SK-N-SH (cell line): ENCODE measurements around the gene ALG9. TPM values are rescaled to one million over a fixed set of nuclear protein-coding genes. Genes with fewer than 3 reads are reported as not detected.

ENCODE experiments used
- CTCF ChIA-PET: fragments of 300-600, 350-600 bp; formaldehyde crosslinking; extraction: SDS; loops from one replicate; lab custom pipeline; 2021; lab: Yijun Ruan, JAX
- POLR2A ChIA-PET: fragments of 350-600 bp; sonication (Branson Sonifier 250); formaldehyde crosslinking; extraction: SDS; loops from one replicate; lab custom pipeline; 2020; ENCODE audit warnings: antibody characterized with exemption, inconsistent platforms; lab: Yijun Ruan, JAX
- DNase-seq: peaks from one replicate; pipeline ENCODE4 v3.0.0; 2012
- H2AFZ ChIP-seq: fragments of 200-600 bp; sonication (generic); 2 replicates; pipeline ENCODE4 v1.8.1; 2016; ENCODE audit warnings: antibody characterized with exemption, mild to moderate bottlenecking, low read depth
- H3F3A ChIP-seq: fragments of 200-600 bp; sonication (generic); replicated peaks from 2 replicates; pipeline ENCODE3; 2016; ENCODE audit warnings: antibody characterized with exemption, mild to moderate bottlenecking; ENCODE audit not compliant: insufficient read depth
- H3K27ac ChIP-seq, 2 experiments: fragments of 200-500 bp in 1 of 2; fragments of 200-600 bp in 1 of 2; sonication (Bioruptor generic) in 1 of 2; sonication (generic), shearing (Covaris generic) in 1 of 2; 2 replicates each; pipeline versions ENCODE4 v1.5.1 to v1.6.1; 2014 to 2016; ENCODE audit warnings: low read depth in 2 of 2, inconsistent platforms in 1 of 2, low read length in 1 of 2, mild to moderate bottlenecking in 1 of 2, mixed read lengths in 1 of 2
- H3K27me3 ChIP-seq: fragments of 200-600 bp; sonication (generic), shearing (Covaris generic); 2 replicates; pipeline ENCODE4 v1.6.1; 2016; ENCODE audit warnings: mixed run types; ENCODE audit not compliant: insufficient read depth
- H3K36me3 ChIP-seq, 2 experiments: fragments of 200-500 bp in 1 of 2; fragments of 200-600 bp in 1 of 2; sonication (Bioruptor generic) in 1 of 2; sonication (generic) in 1 of 2; replicated peaks in 1 of 2; 2 replicates each; pipeline versions ENCODE3 to v1.5.1; 2014 to 2016; ENCODE audit warnings: low read length in 1 of 2, mild to moderate bottlenecking in 1 of 2; ENCODE audit not compliant: insufficient read depth in 2 of 2, control insufficient read depth in 1 of 2
- H3K4me1 ChIP-seq, 2 experiments: fragments of 200-500 bp in 1 of 2; fragments of 200-600 bp in 1 of 2; sonication (Bioruptor generic) in 1 of 2; sonication (generic), shearing (Covaris generic) in 1 of 2; 2 replicates each; pipeline versions ENCODE4 v1.5.1 to v1.6.1; 2014 to 2016; ENCODE audit warnings: low read depth in 1 of 2, low read length in 1 of 2, mixed run types in 1 of 2; ENCODE audit not compliant: insufficient read depth in 2 of 2, control insufficient read depth in 1 of 2
- H3K4me2 ChIP-seq: fragments of 200-600 bp; sonication (generic), shearing (Covaris generic); 2 replicates; pipeline ENCODE4 v1.6.1; 2017; ENCODE audit warnings: mixed run types
- H3K4me3 ChIP-seq, 2 experiments: fragments of 200-500 bp in 1 of 2; fragments of 200-600 bp in 1 of 2; sonication (Bioruptor generic) in 1 of 2; sonication (generic), shearing (Covaris generic) in 1 of 2; 2 replicates each; pipeline versions ENCODE4 v1.5.1 to v1.8.1; 2014 to 2016; ENCODE audit warnings: low read depth in 2 of 2, inconsistent platforms in 1 of 2, low read length in 1 of 2, mild to moderate bottlenecking in 1 of 2, mixed read lengths in 1 of 2, moderate library complexity in 1 of 2
- H3K79me2 ChIP-seq: fragments of 200-600 bp; sonication (generic); 2 replicates; pipeline ENCODE4 v1.8.1; 2017; ENCODE audit warnings: mild to moderate bottlenecking; ENCODE audit not compliant: insufficient read depth
- H3K9ac ChIP-seq: fragments of 200-600 bp; sonication (generic); 2 replicates; pipeline ENCODE4 v1.6.1; 2017; ENCODE audit warnings: mixed run types
- H3K9me2 ChIP-seq: fragments of 200-600 bp; sonication (generic); 2 replicates; pipeline ENCODE4 v1.6.1; 2017; ENCODE audit warnings: mixed run types
- H3K9me3 ChIP-seq: fragments of 200-600 bp; sonication (generic); 2 replicates; pipeline ENCODE4 v1.6.1; 2017; ENCODE audit warnings: mixed run types, mild to moderate bottlenecking, moderate library complexity
- H4K20me1 ChIP-seq: fragments of 200-600 bp; sonication (generic); 2 replicates; pipeline ENCODE4 v1.6.1; 2017; ENCODE audit warnings: mild to moderate bottlenecking, mixed run types; ENCODE audit not compliant: insufficient read depth
- ELF1 ChIP-seq: IDR thresholded peaks from 2 replicates; pipeline ENCODE4 v1.4.0; 2012
- EZH2phosphoT487 ChIP-seq: fragments of 200-600 bp; sonication (generic); IDR thresholded peaks from 2 replicates; pipeline ENCODE4 v1.6.1; 2017; ENCODE audit warnings: low read depth, mixed run types, mild to moderate bottlenecking, antibody characterized with exemption, moderate library complexity, borderline replicate concordance
- FOSL2 ChIP-seq: IDR thresholded peaks from 2 replicates; pipeline ENCODE4 v1.4.0; 2012; ENCODE audit warnings: low read depth, mild to moderate bottlenecking, moderate library complexity, borderline replicate concordance
- GABPA ChIP-seq: IDR thresholded peaks from 2 replicates; pipeline ENCODE4 v1.4.0; 2012; ENCODE audit warnings: low read depth, mild to moderate bottlenecking
- JUND ChIP-seq: IDR thresholded peaks from 2 replicates; pipeline ENCODE4 v1.4.0; 2012
- MEF2A ChIP-seq: IDR thresholded peaks from 2 replicates; pipeline ENCODE4 v1.4.0; 2012; ENCODE audit warnings: low read depth, borderline replicate concordance
- MXI1 ChIP-seq: IDR thresholded peaks from 2 replicates; pipeline ENCODE4 v1.6.1; 2012; ENCODE audit warnings: mild to moderate bottlenecking, low read depth, low read length, improper control_type of control experiment
- NRF1 ChIP-seq: IDR thresholded peaks from 2 replicates; pipeline ENCODE4 v1.6.1; 2012; ENCODE audit warnings: low read depth, mild to moderate bottlenecking, low read length
- POLR2AphosphoS5 ChIP-seq: IDR thresholded peaks from 2 replicates; pipeline ENCODE4 v1.6.1; 2012; ENCODE audit warnings: low read depth, low read length
- RAD21 ChIP-seq: IDR thresholded peaks from 2 replicates; pipeline ENCODE4 v1.6.1; 2012; ENCODE audit warnings: mild to moderate bottlenecking, low read length
- RCOR1 ChIP-seq: fragments of 150-350 bp; IDR thresholded peaks from 2 replicates; pipeline ENCODE4 v1.6.1; 2017; ENCODE audit warnings: antibody characterized with exemption, low read length
- RFX5 ChIP-seq: IDR thresholded peaks from 2 replicates; pipeline ENCODE4 v1.6.1; 2012; ENCODE audit warnings: mild to moderate bottlenecking, improper control_type of control experiment, low read length
- SMC3 ChIP-seq: IDR thresholded peaks from 2 replicates; pipeline ENCODE4 v1.6.1; 2012; ENCODE audit warnings: low read depth, low read length, improper control_type of control experiment
- TCF12 ChIP-seq: IDR thresholded peaks from 2 replicates; pipeline ENCODE4 v1.4.0; 2012
- WGBS: methylation state at CpG from one replicate; pipeline ENCODE4 v1.1.6; 2017; ENCODE audit warnings: low lambda C conversion rate; 5-methylcytosine and 5-hydroxymethylcytosine counted together
- polyA plus RNA-seq, 3 experiments: library from polyadenylated mRNA; depleted of rRNA; stranded (reverse); fragments of >200 nt; gene quantifications; 2 replicates each; pipeline ENCODE4 v1.2.3, GENCODE V29; 2012
- TF ChIP-seq, protein P1 (sequence below): fragments of 150-350 bp; IDR thresholded peaks from 2 replicates; pipeline ENCODE4 v1.6.1; 2016; ENCODE audit warnings: mild to moderate bottlenecking, low read depth, low read length
- TF ChIP-seq, protein P2 (sequence below): IDR thresholded peaks from 2 replicates; pipeline ENCODE4 v1.4.0; 2012; ENCODE audit warnings: low read depth, borderline replicate concordance
- TF ChIP-seq, protein P3 (sequence below): IDR thresholded peaks from 2 replicates; pipeline ENCODE4 v1.4.0; 2012; ENCODE audit warnings: low read depth
- TF ChIP-seq, protein P4 (sequence below): fragments of 200-600 bp; sonication (generic); IDR thresholded peaks from 2 replicates; pipeline ENCODE4 v1.6.1; 2017; ENCODE audit warnings: antibody characterized with exemption, mild to moderate bottlenecking, moderate library complexity

Gene ALG9
- polyA plus RNA-seq, 1 of the 3 experiments (the other 2 are of a cell fraction), result 17.9 TPM

DNA sequence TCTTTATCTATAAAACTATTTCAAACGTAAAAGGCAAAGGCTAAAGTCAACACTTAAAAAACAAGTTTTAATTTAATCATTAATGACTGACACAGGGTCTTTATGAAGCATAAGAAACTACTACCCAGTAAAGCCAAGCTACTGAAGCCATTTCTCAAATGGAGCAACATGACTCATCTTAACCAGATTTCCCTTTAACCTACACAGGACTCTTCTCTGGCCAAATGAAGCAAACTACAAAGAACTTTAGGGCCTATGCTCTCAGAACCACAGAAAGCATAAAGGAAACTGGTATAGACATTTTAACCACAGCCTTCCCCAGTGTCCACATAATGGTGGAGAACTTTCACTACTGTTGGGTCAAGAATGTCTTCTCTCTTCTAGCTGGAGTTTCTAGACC is 34.7 kb downstream of the ALG9 start (continued):
- TF ChIP-seq, protein P1, sequence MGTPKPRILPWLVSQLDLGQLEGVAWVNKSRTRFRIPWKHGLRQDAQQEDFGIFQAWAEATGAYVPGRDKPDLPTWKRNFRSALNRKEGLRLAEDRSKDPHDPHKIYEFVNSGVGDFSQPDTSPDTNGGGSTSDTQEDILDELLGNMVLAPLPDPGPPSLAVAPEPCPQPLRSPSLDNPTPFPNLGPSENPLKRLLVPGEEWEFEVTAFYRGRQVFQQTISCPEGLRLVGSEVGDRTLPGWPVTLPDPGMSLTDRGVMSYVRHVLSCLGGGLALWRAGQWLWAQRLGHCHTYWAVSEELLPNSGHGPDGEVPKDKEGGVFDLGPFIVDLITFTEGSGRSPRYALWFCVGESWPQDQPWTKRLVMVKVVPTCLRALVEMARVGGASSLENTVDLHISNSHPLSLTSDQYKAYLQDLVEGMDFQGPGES, result no peak
- TF ChIP-seq ELF1 (no peak), MXI1 (no peak)
- TF ChIP-seq, protein P2, sequence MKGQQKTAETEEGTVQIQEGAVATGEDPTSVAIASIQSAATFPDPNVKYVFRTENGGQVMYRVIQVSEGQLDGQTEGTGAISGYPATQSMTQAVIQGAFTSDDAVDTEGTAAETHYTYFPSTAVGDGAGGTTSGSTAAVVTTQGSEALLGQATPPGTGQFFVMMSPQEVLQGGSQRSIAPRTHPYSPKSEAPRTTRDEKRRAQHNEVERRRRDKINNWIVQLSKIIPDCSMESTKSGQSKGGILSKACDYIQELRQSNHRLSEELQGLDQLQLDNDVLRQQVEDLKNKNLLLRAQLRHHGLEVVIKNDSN, result no peak

DNA sequence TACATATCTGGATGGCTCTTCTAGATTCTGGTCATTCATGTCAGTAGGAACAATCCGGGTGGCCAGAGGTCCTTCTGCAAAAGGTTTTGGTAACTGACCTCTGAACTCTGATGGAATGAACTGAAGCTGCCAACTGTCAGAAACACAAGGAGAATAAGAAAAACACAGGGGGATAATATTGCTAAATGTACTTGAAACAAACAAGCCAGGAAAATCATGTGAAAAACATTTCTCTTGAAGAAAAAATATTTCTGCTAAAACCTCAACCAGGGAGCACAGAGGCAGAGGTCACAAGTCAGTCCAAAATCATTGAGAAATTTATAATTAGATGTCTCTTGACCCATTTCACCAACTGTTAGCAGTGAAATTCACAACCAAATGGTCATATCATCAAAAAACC is 35.2 kb downstream of the ALG9 start:
- Histone ChIP-seq H3K4me1 (peaks cover 8 to 9% of the 10 kb centered on the region in 2 experiments; a peak in 3 of 4 replicates), H3K9me3 (no peaks in the 10 kb centered on the region), H3K4me3 (no peak overlapping the region), H3K9me2 (no peaks in the 10 kb centered on the region), H3K36me3 (peaks cover 24 to 43% of the 10 kb centered on the region in 2 experiments), H4K20me1 (no peaks in the 10 kb centered on the region), H3K27ac (no peak overlapping the region), H3K9ac (no peak overlapping the region), H3K27me3 (no peaks in the 10 kb centered on the region), H3F3A (peaks cover 9% of the 10 kb centered on the region), H2AFZ (no peak overlapping the region), H3K79me2 (no peaks in the 10 kb centered on the region), H3K4me2 (no peak overlapping the region)
- TF ChIP-seq EZH2phosphoT487, result no peak
- no peak for TF ChIP-seq JUND
- no peak for TF ChIP-seq POLR2AphosphoS5
- TF ChIP-seq, protein P3, sequence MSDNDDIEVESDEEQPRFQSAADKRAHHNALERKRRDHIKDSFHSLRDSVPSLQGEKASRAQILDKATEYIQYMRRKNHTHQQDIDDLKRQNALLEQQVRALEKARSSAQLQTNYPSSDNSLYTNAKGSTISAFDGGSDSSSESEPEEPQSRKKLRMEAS, result no peak
- no peak for TF ChIP-seq TCF12
- TF ChIP-seq RFX5, result no peak
- TF ChIP-seq GABPA, result no peak
- no peak for TF ChIP-seq RAD21
- no peak for DNase-seq
- ChIA-PET CTCF (interaction anchor here (1.5 to 3.5 kb wide), 4 partner anchors 10 to 249 kb away, joined by 3 to 20 read pairs (median 7); no protein-coding TSS in a partner anchor), POLR2A (no interaction called here)
- WGBS, result 95% methylated on average over 1 of the region's 1 CpG

DNA sequence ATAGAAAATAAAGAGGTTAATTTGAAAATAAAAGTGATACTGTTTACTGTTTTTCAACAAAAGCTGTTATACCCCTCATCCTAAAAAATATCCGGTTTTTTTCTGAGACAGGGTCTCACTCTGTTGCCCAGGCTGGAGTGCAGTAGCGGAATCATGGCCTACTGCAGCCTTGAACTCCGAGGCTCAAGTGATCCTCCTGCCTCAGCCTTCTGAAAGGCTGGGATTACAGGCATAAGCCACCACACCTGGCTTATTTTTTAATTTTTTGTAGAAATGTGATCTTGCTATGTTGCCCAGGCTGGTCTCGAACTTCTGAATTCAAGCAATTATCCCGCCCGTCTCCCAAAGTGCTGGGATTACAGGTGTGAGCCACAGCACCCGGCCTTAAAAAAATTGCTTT is 35.7 kb downstream of the ALG9 start:
- Histone ChIP-seq H3K9ac (no peak overlapping the region), H3K4me2 (no peak overlapping the region), H4K20me1 (no peaks in the 10 kb centered on the region), H3K36me3 (peaks cover 24 to 44% of the 10 kb centered on the region in 2 experiments), H3F3A (peaks cover 9% of the 10 kb centered on the region), H3K4me3 (no peak overlapping the region), H3K4me1 (peaks cover 8 to 9% of the 10 kb centered on the region in 2 experiments; a peak in 3 of 4 replicates), H3K9me3 (no peaks in the 10 kb centered on the region), H3K79me2 (no peaks in the 10 kb centered on the region), H3K27ac (no peak overlapping the region), H2AFZ (no peak overlapping the region), H3K9me2 (no peaks in the 10 kb centered on the region), H3K27me3 (no peaks in the 10 kb centered on the region)
- ChIA-PET CTCF (interaction anchor here (0.8 to 5.5 kb wide), 8 partner anchors 11 to 380 kb away, joined by 3 to 52 read pairs (median 4); no protein-coding TSS in a partner anchor), POLR2A (no interaction called here)
- WGBS, result 97% methylated on average over 7 of the region's 7 CpGs
- no peak for DNase-seq
- no peak for TF ChIP-seq NRF1
- no peak for TF ChIP-seq SMC3
- TF ChIP-seq JUND, result no peak
- no peak for TF ChIP-seq TCF12
- TF ChIP-seq, protein P2, result no peak
- TF ChIP-seq, protein P4, sequence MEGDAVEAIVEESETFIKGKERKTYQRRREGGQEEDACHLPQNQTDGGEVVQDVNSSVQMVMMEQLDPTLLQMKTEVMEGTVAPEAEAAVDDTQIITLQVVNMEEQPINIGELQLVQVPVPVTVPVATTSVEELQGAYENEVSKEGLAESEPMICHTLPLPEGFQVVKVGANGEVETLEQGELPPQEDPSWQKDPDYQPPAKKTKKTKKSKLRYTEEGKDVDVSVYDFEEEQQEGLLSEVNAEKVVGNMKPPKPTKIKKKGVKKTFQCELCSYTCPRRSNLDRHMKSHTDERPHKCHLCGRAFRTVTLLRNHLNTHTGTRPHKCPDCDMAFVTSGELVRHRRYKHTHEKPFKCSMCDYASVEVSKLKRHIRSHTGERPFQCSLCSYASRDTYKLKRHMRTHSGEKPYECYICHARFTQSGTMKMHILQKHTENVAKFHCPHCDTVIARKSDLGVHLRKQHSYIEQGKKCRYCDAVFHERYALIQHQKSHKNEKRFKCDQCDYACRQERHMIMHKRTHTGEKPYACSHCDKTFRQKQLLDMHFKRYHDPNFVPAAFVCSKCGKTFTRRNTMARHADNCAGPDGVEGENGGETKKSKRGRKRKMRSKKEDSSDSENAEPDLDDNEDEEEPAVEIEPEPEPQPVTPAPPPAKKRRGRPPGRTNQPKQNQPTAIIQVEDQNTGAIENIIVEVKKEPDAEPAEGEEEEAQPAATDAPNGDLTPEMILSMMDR, result no peak
- no peak for TF ChIP-seq RCOR1
- TF ChIP-seq MEF2A, result no peak
- TF ChIP-seq, protein P3, result no peak
- TF ChIP-seq FOSL2, result no peak
